ENCODE measurements around the gene MUC4. TPM values are rescaled to one million over a fixed set of nuclear protein-coding genes. Genes with fewer than 3 reads are reported as not detected.
A peak's percentile ranks its signal among the peaks of the same experiment; 100 is the strongest.

MUC4 gene
- total and polyA plus RNA-seq, 9 of the 15 experiments (the other 6 are each of a cell fraction or from before 2014, with no cell fraction given): under 0.01 to 0.21 (median 0.10) TPM; not detected in 4

- no peak for TF ChIP-seq ZNF655 (CRISPR knock-in tag; IDR thresholded peaks at IDR 0.05)
Observed at GRCh38 chr3:195753581-195753980, 58.1 kb downstream of the MUC4 start (continued).

- Histone ChIP-seq H3K4me3 (no peak overlapping the region), H3K27me3 (ENCODE audit: control insufficient read depth in 2 of 2, insufficient read depth in 2 of 2, low read length in 2 of 2) (peaks cover 8 to 45% of the 10 kb centered on the region in 2 experiments; a peak in 4 of 5 replicates), H3K4me2 (ENCODE audit: insufficient read depth, low read length) (no peak overlapping the region), H3K36me3 (ENCODE audit: control insufficient read depth, insufficient read depth, low read length) (no peaks in the 10 kb centered on the region), H3K9me3 (replicated peaks; ENCODE audit: control insufficient read depth, insufficient read depth, low read depth, low read length) (no peaks in the 10 kb centered on the region), H3K4me1 (replicated peaks in 1 of 2; ENCODE audit: control insufficient read depth in 2 of 2, insufficient read depth in 2 of 2, low read length in 2 of 2) (peaks cover 0 to 25% of the 10 kb centered on the region in 2 experiments; a peak in 3 of 5 replicates), H3K9ac (ENCODE audit: insufficient read depth in 1 of 2, low read depth in 2 of 2, low read length in 2 of 2) (peak overlapping the region in 1 of 2 experiments; percentile 72; a peak in 1 of 4 replicates), H3K27ac (ENCODE audit: extremely low read depth, low read depth, low read length) (no peak overlapping the region), H2AFZ (ENCODE audit: low read depth, low read length) (no peak overlapping the region), H3K9me1 (ENCODE audit: control insufficient read depth, insufficient read depth, low read length) (no peaks in the 10 kb centered on the region), H4K20me1 (replicated peaks; ENCODE audit: control insufficient read depth, insufficient read depth, low read length) (no peaks in the 10 kb centered on the region; the same call in 1 of the 2 replicates), H3K79me2 (ENCODE audit: control insufficient read depth, insufficient read depth, low read length) (no peaks in the 10 kb centered on the region)
- POLR2A ChIA-PET: no interaction called here
- intact Hi-C loops (cut with micrococcal nuclease) (no loop called here), in situ Hi-C loops (cut with MboI) (no loop called here)
- DNase-seq (ENCODE audit: extremely low read depth in 1 of 4, low spot score in 3 of 4): peak; percentile 30 to 77 (median 56)
- CTCF ChIA-PET (ENCODE audit: low intra/inter-chr PET ratio): no interaction called here
- ATAC-seq: peak; percentile 14; the same call in 2 of the 3 replicates
- no TSS peak for BruUV-seq (replicated peaks)
- 22% methylated on average over 19 of the region's 26 CpGs for WGBS (ENCODE audit: insufficient coverage, low coverage, missing lambda C conversion rate)
- no peak for FAIRE-seq
- no peak for TF ChIP-seq ZNF197 (CRISPR knock-in tag; IDR thresholded peaks at IDR 0.05; ENCODE audit: low read depth)
- TF ChIP-seq IRF9 (tag; IDR thresholded peaks at IDR 0.05): no peak
- no peak for TF ChIP-seq MGA (IDR thresholded peaks at IDR 0.05)
- TF ChIP-seq EGR1 (conservative IDR thresholded peaks at IDR 0.05): peak; percentile 84
Observed at GRCh38 chr3:195752546-195753331, 59.0 kb downstream of the MUC4 start.

Data from K562 (cell line).